Mucosa of rectum (tissue), 2 donors: Measurements from ENCODE around the gene MYO15B.

Source experiments
- H3K27ac ChIP-seq, 2 donors: one replicate each; pipeline ENCODE4 v1.7.0; 2013; ENCODE audit warnings: inconsistent platforms in 2 of 2, low read depth in 2 of 2, low read length in 2 of 2
- H3K27me3 ChIP-seq, 2 donors: one replicate each; pipeline ENCODE4 v1.7.0; 2013; ENCODE audit warnings: low read length in 2 of 2; ENCODE audit not compliant: control insufficient read depth in 2 of 2, insufficient read depth in 2 of 2
- H3K36me3 ChIP-seq, 2 donors: one replicate each; pipeline ENCODE4 v1.7.0; 2013; ENCODE audit warnings: low read length in 2 of 2; ENCODE audit not compliant: control insufficient read depth in 2 of 2, insufficient read depth in 2 of 2
- H3K4me1 ChIP-seq, 2 donors: one replicate each; pipeline ENCODE4 v1.7.0; 2013; ENCODE audit warnings: low read length in 2 of 2, mild to moderate bottlenecking in 1 of 2; ENCODE audit not compliant: control insufficient read depth in 2 of 2, insufficient read depth in 2 of 2
- H3K4me3 ChIP-seq, 2 donors: one replicate each; pipeline ENCODE4 v1.7.0; 2013; ENCODE audit warnings: low read length in 2 of 2
- H3K9ac ChIP-seq, 2 donors: one replicate each; pipeline ENCODE4 v1.7.0; 2013; ENCODE audit warnings: low read length in 2 of 2, low read depth in 1 of 2, mild to moderate bottlenecking in 1 of 2
- H3K9me3 ChIP-seq, 2 donors: one replicate each; pipeline ENCODE4 v1.7.0; 2013; ENCODE audit warnings: low read length in 2 of 2; ENCODE audit not compliant: control insufficient read depth in 2 of 2
- donor health status: healthy.
- donor health status: Normal muscosa, but diverticular disease.

The MYO15B gene

DNA sequence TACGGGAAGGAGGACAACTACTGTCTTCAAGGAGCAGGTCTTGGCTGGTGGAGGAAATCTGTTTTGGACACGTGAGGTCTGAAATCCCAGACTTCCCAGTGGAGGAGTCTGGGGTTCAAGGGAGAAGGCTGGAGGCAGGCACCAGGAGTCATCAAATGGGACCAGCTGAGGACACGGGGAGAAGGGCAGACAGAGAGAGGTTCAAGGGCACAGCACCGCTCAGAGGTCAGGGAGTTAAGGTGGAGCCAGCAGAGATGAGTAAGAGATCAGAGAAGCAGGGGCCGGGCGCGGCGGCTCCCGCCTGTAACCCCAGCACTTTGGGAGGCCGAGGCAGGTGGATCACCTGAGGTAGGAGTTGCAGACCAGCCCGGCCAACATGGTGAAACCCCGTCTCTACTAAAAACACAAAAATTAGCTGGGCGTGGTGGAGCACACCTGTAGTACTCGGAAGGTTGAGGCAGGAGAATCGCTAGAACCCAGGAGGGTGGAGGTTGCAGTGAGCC is 35.2 kb downstream of the MYO15B start:
- H3K4me3 ChIP-seq = no peak overlapping the region
- H3K4me1 ChIP-seq = peaks cover 4 to 5% of the 10 kb centered on the region in 2 donors
- H3K36me3 ChIP-seq = peaks cover 51 to 66% of the 10 kb centered on the region in 2 donors
- H3K9me3 ChIP-seq = no peaks in the 10 kb centered on the region
- H3K27me3 ChIP-seq = no peaks in the 10 kb centered on the region
- no peak overlapping the region for H3K9ac ChIP-seq
- no peak overlapping the region for H3K27ac ChIP-seq

DNA sequence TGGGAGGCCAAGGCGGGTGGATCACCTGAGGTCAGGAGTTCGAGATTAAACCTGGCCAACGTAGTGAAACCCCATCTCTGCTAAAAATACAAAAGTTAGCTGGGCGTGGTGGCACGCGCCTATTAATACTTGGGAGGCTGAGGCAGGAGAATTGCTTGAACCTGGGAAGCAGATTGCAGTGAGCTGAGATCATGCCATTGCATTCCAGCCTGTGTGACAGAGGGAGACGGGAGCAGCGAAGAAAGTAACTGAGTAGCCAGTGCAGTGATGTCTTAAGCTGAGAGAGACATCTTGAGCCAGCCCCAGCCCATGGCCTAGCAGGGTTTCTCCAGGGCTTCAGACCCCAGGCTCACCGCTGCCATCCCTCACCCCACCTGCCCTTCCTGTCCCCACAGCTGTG is 35.8 kb downstream of the MYO15B start:
- no peak overlapping the region for H3K27ac ChIP-seq
- no peak overlapping the region for H3K4me3 ChIP-seq
- H3K36me3 ChIP-seq = peaks cover 48 to 62% of the 10 kb centered on the region in 2 donors
- H3K9ac ChIP-seq = no peak overlapping the region
- no peaks in the 10 kb centered on the region for H3K9me3 ChIP-seq
- H3K4me1 ChIP-seq = peaks cover 0 to 3% of the 10 kb centered on the region in 2 donors
- H3K27me3 ChIP-seq = no peaks in the 10 kb centered on the region

DNA sequence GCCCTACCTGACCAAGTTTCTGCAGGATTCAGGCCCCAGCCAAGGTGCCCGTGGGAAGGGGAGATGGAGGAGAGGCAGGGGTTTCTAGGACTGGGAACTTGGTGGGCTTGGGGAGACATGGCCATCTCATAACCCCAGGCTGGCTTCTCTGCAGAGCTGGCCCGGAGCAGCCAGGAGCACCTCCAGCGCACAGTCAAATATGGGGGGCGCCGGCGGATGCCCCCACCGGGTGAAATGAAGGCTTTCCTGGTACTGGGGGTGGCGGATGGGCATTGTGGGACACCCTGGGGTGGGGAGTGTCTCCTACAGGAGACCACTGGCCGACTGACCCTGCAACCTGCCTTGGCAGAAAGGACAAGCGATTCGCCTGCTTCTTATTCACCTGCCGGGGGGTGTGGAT is 36.4 kb downstream of the MYO15B start:
- Histone ChIP-seq H3K36me3 (peaks cover 45 to 56% of the 10 kb centered on the region in 2 donors), H3K27me3 (no peaks in the 10 kb centered on the region), H3K27ac (no peak overlapping the region)

DNA sequence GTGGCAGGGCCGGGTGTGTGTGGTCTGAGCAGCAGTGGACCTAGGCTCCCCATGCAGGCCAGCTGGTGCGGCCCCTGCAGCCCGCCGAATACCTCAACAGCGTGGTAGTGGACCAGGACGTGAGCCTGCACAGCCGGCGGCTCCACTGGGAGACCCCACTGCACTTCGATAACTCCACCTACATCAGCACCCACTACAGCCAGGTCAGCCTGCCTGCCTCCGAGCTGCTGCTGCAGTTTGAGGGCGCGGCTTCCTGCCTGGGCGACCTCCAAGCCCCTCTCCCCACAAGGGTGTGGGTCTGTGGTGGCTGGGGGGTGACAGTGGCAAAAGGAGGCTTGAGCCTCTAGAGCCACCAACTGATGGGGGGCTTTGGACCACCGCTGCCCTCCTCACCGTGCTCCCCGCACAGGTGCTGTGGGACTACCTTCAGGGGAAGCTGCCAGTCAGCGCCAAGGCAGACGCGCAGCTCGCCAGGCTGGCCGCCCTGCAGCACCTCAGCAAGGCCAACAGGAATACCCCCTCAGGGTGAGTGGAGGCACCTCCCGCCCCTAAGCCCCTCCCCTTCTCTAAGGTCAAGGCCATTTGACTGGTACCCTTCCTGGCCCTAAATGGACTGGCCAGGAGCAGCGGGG is 37.2 kb downstream of the MYO15B start:
- Histone ChIP-seq H3K9ac (no peak overlapping the region), H3K27me3 (no peaks in the 10 kb centered on the region), H3K36me3 (peaks cover 40 to 49% of the 10 kb centered on the region in 2 donors), H3K4me3 (no peak overlapping the region), H3K27ac (no peak overlapping the region), H3K4me1 (no peaks in the 10 kb centered on the region), H3K9me3 (no peaks in the 10 kb centered on the region)

More for the DNA sequence above, 36.4 kb downstream of the MYO15B start:
- Histone ChIP-seq H3K4me1 (no peaks in the 10 kb centered on the region), H3K4me3 (no peak overlapping the region), H3K9me3 (no peaks in the 10 kb centered on the region), H3K9ac (no peak overlapping the region)

DNA sequence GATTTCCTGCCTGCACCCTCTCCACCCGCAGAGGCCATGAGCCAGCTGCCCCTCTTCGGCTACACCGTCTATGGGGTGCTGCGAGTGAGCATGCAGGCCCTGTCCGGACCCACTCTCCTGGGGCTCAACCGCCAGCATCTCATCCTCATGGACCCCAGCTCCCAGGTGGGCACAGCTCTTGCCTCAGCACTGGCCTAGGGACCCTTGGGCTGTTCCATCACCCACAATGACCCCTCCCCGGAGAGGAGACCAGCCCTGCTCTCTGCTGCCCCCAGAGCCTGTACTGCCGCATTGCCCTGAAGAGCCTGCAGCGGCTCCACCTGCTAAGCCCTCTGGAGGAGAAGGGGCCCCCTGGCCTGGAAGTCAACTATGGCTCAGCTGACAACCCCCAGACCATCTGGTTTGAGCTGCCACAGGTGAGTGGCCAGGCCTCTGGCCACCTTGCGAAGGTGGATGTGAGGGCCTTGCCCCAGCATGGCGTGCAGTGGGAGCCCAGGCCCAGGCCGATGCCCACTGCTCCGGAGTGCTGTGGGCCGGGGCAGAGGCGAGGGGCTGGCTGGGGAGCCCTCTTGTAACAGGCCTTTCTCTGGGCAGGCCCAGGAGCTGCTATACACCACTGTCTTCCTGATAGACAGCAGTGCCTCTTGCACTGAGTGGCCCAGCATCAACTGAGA is 38.4 kb downstream of the MYO15B start:
- H3K9ac ChIP-seq = no peak overlapping the region
- H3K36me3 ChIP-seq = peaks cover 36 to 45% of the 10 kb centered on the region in 2 donors
- no peaks in the 10 kb centered on the region for H3K27me3 ChIP-seq
- H3K4me1 ChIP-seq = no peaks in the 10 kb centered on the region
- no peaks in the 10 kb centered on the region for H3K9me3 ChIP-seq
- H3K4me3 ChIP-seq = no peak overlapping the region
- H3K27ac ChIP-seq = no peak overlapping the region

DNA sequence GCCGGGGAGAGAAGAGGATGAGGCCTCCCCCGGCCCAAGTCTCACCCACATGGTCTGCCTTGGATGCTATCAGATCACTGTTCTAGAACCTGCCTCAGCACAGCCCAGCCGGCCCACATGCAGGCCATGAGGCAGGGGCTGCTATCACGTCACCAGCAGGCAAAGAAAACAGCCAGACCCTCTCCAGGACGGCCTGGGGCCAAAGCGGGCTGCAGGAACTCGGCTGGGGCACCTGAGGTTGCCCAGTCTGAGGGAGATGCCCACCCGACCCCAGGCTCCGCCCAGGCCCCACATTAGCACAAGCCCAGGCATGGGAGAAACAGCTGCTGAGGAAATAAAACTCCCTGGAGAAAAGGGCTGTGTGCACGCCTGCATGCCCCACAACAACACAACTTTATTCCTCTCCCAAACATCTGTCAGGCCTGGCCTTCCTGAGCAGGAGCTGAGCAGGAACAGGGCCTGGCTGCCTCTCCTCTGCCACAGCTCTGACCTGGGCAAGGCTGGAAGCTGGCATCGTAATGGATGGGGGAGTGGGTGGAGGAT is 39.0 kb downstream of the MYO15B start:
- no peaks in the 10 kb centered on the region for H3K4me1 ChIP-seq
- H3K9ac ChIP-seq = no peak overlapping the region
- H3K4me3 ChIP-seq = no peak overlapping the region
- H3K9me3 ChIP-seq = no peaks in the 10 kb centered on the region
- no peak overlapping the region for H3K27ac ChIP-seq
- peaks cover 31 to 40% of the 10 kb centered on the region in 2 donors for H3K36me3 ChIP-seq
- H3K27me3 ChIP-seq = no peaks in the 10 kb centered on the region

DNA sequence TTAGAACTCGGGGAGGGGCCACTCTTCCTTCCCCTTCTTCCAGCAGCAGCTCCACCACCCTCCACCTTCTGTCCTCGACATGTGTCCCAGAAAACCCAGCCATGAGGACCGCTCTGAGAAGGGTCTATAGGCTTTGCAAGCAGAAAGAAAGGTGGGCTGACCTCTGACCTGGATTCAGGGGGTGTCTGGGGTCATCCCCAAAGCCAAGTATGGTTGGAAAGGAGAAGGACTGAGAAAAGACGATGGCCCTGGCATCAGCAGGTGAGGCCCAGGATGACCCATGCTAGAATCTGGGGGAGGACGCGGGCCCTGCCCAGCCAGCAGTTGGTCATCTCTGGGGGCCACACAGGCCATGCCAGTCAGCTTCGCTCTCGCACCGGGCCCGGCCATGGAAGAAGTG is 39.5 kb downstream of the MYO15B start:
- Histone ChIP-seq H3K4me3 (no peak overlapping the region), H3K4me1 (peaks cover 0 to 3% of the 10 kb centered on the region in 2 donors), H3K9ac (no peak overlapping the region), H3K36me3 (peaks cover 32 to 35% of the 10 kb centered on the region in 2 donors), H3K27ac (no peak overlapping the region), H3K27me3 (no peaks in the 10 kb centered on the region), H3K9me3 (no peaks in the 10 kb centered on the region)

DNA sequence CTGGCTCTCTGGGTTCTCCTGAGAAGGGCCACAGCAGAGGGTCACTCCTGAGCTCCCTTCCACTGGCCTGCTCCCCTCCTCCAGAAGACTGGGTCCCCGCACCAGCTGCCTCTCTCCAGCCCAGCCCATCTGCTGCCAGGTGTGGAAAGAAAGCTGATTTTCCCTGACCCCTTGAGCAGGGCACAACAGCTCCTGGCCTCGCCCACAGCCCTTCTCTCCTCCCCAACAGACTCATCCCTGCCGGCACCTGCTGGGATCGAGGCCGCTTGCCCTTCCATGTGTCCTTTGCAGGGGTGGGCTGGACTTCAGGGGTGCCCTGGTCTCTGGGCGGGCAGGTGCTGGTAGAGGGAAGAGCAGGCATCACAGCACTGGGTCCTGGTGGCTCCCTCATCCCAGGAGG is 40.8 kb downstream of the MYO15B start:
- H3K9me3 ChIP-seq = no peaks in the 10 kb centered on the region
- no peaks in the 10 kb centered on the region for H3K27me3 ChIP-seq
- H3K4me1 ChIP-seq = peaks cover 10 to 12% of the 10 kb centered on the region in 2 donors
- peaks cover 28 to 32% of the 10 kb centered on the region in 2 donors for H3K36me3 ChIP-seq
- H3K27ac ChIP-seq = no peak overlapping the region
- H3K4me3 ChIP-seq = no peak overlapping the region
- no peak overlapping the region for H3K9ac ChIP-seq

DNA sequence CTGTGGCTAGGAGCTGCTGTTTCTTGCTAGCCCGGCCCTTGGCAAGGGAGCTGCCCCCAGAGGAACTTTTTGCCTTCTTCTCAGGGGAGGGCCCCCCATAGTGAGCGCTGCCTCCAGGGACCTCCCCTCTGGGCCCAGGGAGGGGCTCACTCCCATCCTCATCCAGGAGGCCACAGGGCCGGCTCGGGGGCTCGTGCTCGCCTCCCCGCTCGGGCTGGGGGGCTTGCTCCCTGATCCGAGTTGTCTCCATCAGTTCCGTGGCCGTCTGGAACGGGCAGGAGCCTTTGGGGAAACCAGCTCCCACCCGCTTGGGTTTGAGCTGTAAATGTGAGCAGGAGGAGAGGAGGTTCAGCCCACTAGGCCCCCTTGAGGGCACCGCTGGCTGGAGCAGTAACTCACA is 41.6 kb downstream of the MYO15B start:
- H3K27me3 ChIP-seq = no peaks in the 10 kb centered on the region
- no peak overlapping the region for H3K9ac ChIP-seq
- peaks cover 17 to 19% of the 10 kb centered on the region in 2 donors for H3K4me1 ChIP-seq
- no peak overlapping the region for H3K4me3 ChIP-seq
- H3K36me3 ChIP-seq = peaks cover 28 to 32% of the 10 kb centered on the region in 2 donors
- H3K9me3 ChIP-seq = no peaks in the 10 kb centered on the region
- H3K27ac ChIP-seq = no peak overlapping the region
